ENCODE results near the gene CDC26. TPM values are rescaled to one million over a fixed set of nuclear protein-coding genes. Genes with fewer than 3 reads are reported as not detected.

Gene CDC26
- total RNA-seq, 1 experiment from 2014 or later = 29.3 TPM

GRCh38 chr9:113223963-113224362 is 51.4 kb downstream of the CDC26 start:
- Histone ChIP-seq H3K4me3 (ENCODE audit: low read depth, low read length) (no peak overlapping the region), H3K9me3 (no peaks in the 10 kb centered on the region), H3K36me3 (ENCODE audit: control insufficient read depth, insufficient read depth, low read length) (no peaks in the 10 kb centered on the region; the same call in 1 of the 2 replicates), H3K4me1 (peaks cover 25% of the 10 kb centered on the region), H3K27me3 (replicated peaks; ENCODE audit: control insufficient read depth, insufficient read depth, low read length) (no peaks in the 10 kb centered on the region)
- TF ChIP-seq, protein P1, sequence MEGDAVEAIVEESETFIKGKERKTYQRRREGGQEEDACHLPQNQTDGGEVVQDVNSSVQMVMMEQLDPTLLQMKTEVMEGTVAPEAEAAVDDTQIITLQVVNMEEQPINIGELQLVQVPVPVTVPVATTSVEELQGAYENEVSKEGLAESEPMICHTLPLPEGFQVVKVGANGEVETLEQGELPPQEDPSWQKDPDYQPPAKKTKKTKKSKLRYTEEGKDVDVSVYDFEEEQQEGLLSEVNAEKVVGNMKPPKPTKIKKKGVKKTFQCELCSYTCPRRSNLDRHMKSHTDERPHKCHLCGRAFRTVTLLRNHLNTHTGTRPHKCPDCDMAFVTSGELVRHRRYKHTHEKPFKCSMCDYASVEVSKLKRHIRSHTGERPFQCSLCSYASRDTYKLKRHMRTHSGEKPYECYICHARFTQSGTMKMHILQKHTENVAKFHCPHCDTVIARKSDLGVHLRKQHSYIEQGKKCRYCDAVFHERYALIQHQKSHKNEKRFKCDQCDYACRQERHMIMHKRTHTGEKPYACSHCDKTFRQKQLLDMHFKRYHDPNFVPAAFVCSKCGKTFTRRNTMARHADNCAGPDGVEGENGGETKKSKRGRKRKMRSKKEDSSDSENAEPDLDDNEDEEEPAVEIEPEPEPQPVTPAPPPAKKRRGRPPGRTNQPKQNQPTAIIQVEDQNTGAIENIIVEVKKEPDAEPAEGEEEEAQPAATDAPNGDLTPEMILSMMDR (IDR thresholded peaks at IDR 0.05; ENCODE audit: insufficient read depth in 1 of 2, low read depth in 1 of 2, low read length in 1 of 2, severe bottlenecking in 1 of 2, unreplicated experiment in 1 of 2) = no peak
- CTCF ChIA-PET = no interaction called here
- no peak overlapping the region for H3K27ac Mint-ChIP-seq (ENCODE audit: unreplicated experiment)
- POLR2A ChIA-PET = no interaction called here
- H3K4me1 Mint-ChIP-seq (ENCODE audit: low read depth, unreplicated experiment) = peaks cover 32% of the 10 kb centered on the region
- H3K36me3 Mint-ChIP-seq (ENCODE audit: insufficient read depth, unreplicated experiment) = peaks cover 35% of the 10 kb centered on the region
- BruUV-seq (replicated peaks) = no TSS peak
- no peaks in the 10 kb centered on the region for H3K9me3 Mint-ChIP-seq (ENCODE audit: unreplicated experiment)
- peak overlapping the region; percentile 24 for H3K4me3 Mint-ChIP-seq (ENCODE audit: unreplicated experiment)
- intact Hi-C loops (cut with micrococcal nuclease; ENCODE audit: unreplicated experiment) = loop anchor here (5.0 to 10.0 kb wide), 2 partner anchors 188 to 889 kb away; partner anchors contain the start of genes C9orf43, POLE3 and PTBP3
- H3K27me3 Mint-ChIP-seq (ENCODE audit: insufficient read depth, unreplicated experiment) = no peaks in the 10 kb centered on the region
- DNase-seq = peak in 1 of 2 experiments; percentile 6

DNA sequence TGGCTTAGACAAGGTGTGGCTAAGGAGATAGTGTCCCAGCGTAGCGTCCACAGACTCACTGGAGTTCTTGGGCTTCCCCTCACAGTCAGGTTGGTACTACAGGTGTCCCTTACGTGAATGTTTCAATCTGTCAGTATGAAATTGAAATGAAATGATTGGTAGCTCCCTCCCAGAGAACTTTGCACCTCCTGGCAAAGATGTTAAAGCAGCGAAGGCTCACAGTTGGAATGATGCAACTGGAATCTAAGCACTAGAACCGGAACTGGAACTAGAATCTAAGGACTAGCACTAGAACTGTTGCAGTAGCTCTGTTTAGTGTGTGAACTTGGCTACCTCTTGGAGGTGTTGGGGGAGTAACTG is 52.9 kb downstream of the CDC26 start:
- Mint-ChIP-seq H3K36me3 (ENCODE audit: insufficient read depth, unreplicated experiment) (peaks cover 35% of the 10 kb centered on the region), H3K9me3 (ENCODE audit: unreplicated experiment) (no peaks in the 10 kb centered on the region), H3K4me3 (ENCODE audit: unreplicated experiment) (peak overlapping the region; percentile 97), H3K27ac (ENCODE audit: unreplicated experiment) (peak overlapping the region; percentile 93), H3K4me1 (ENCODE audit: low read depth, unreplicated experiment) (peaks cover 23% of the 10 kb centered on the region), H3K27me3 (ENCODE audit: insufficient read depth, unreplicated experiment) (no peaks in the 10 kb centered on the region)
- BruUV-seq (replicated peaks) = no TSS peak
- ChIA-PET CTCF (interaction anchor here (2.7 kb wide), 1 partner anchor 71 kb away, joined by 13 read pairs; the partner anchor contains the start of gene SLC31A2), POLR2A (interaction anchor here (1.6 to 3.2 kb wide), 3 partner anchors 26 to 71 kb away, joined by 6 to 16 read pairs (median 9); partner anchors contain the start of genes CDC26, PRPF4 and SLC31A2)
- Histone ChIP-seq H3K36me3 (ENCODE audit: control insufficient read depth, insufficient read depth, low read length) (no peaks in the 10 kb centered on the region; the same call in 1 of the 2 replicates), H3K4me1 (peaks cover 15% of the 10 kb centered on the region), H3K27me3 (replicated peaks; ENCODE audit: control insufficient read depth, insufficient read depth, low read length) (no peaks in the 10 kb centered on the region), H3K9me3 (no peaks in the 10 kb centered on the region), H3K4me3 (ENCODE audit: low read depth, low read length) (peak overlapping the region; percentile 63)
- DNase-seq = peak in 1 of 2 experiments; percentile 40
- TF ChIP-seq, protein P1 (IDR thresholded peaks at IDR 0.05; ENCODE audit: insufficient read depth in 1 of 2, low read depth in 1 of 2, low read length in 1 of 2, severe bottlenecking in 1 of 2, unreplicated experiment in 1 of 2) = no peak
- intact Hi-C loops (cut with micrococcal nuclease; ENCODE audit: unreplicated experiment) = loop anchor here (5.0 to 10.0 kb wide), 2 partner anchors 190 to 888 kb away; partner anchors contain the start of genes C9orf43, POLE3 and PTBP3

DNA sequence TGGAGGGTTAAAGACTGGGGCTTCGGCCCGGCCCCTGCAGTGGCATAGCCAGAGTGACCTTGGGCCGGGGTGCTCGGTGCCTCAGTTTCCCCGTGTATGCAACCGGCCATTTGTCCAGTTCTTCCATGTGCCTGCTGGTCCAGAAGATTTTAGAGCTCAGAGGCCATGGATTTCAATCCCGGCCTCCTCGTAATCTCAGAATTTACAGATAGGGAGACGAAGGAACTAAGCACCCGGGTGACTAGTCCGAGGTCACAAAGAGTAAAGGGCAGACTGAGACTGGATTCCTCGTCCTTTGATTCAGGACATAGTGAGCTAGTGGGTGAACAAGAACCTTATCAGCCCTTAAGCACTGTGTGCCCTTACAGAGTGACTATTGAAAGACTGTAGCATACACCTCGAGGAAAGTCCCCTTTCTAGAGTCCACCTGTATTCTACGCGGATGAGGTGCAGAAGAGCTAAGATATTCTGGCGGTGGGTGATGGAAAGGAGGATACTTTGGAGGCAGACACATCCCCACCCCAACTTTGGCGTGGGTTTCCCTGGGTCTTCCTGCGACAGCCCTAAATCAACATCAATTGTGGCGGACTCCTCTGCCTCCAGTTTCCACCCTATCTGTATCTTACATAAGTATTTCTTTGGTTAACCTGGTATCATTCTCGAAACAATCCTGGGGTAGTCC is 53.4 kb downstream of the CDC26 start:
- intact Hi-C loops (cut with micrococcal nuclease; ENCODE audit: unreplicated experiment) = loop anchor here (1.0 to 10.0 kb wide), 3 partner anchors 53 to 887 kb away; partner anchors contain the start of genes C9orf43, CDC26, POLE3 and PRPF4
- H3K9me3 Mint-ChIP-seq (ENCODE audit: unreplicated experiment) = no peaks in the 10 kb centered on the region
- Histone ChIP-seq H3K4me3 (ENCODE audit: low read depth, low read length) (peak overlapping the region; percentile 63), H3K4me1 (peaks cover 15% of the 10 kb centered on the region), H3K27me3 (replicated peaks; ENCODE audit: control insufficient read depth, insufficient read depth, low read length) (no peaks in the 10 kb centered on the region), H3K9me3 (no peaks in the 10 kb centered on the region), H3K36me3 (ENCODE audit: control insufficient read depth, insufficient read depth, low read length) (no peaks in the 10 kb centered on the region; the same call in 1 of the 2 replicates)
- POLR2A ChIA-PET = interaction anchor here (0.6 to 3.2 kb wide), 6 partner anchors 13 to 842 kb away, joined by 3 to 16 read pairs (median 4); partner anchors contain the start of genes CDC26, HSDL2, PRPF4 and SLC31A2
- peaks cover 23% of the 10 kb centered on the region for H3K4me1 Mint-ChIP-seq (ENCODE audit: low read depth, unreplicated experiment)
- H3K27ac Mint-ChIP-seq (ENCODE audit: unreplicated experiment) = peak overlapping the region; percentile 93
- peak overlapping the region; percentile 97 for H3K4me3 Mint-ChIP-seq (ENCODE audit: unreplicated experiment)
- H3K36me3 Mint-ChIP-seq (ENCODE audit: insufficient read depth, unreplicated experiment) = peaks cover 35% of the 10 kb centered on the region
- H3K27me3 Mint-ChIP-seq (ENCODE audit: insufficient read depth, unreplicated experiment) = no peaks in the 10 kb centered on the region
- CTCF ChIA-PET = interaction anchor here (1.8 to 2.7 kb wide), 2 partner anchors 53 to 71 kb away, joined by 9 to 13 read pairs; partner anchors contain the start of genes CDC26, PRPF4 and SLC31A2
- no peak for DNase-seq
- TF ChIP-seq, protein P1 (IDR thresholded peaks at IDR 0.05; ENCODE audit: insufficient read depth in 1 of 2, low read depth in 1 of 2, low read length in 1 of 2, severe bottlenecking in 1 of 2, unreplicated experiment in 1 of 2) = no peak
- TSS peak; percentile 81 for BruUV-seq (replicated peaks)
